Endodermal cell (in vitro differentiated cells): ENCODE measurements around the gene NSG2. TPM values are rescaled to one million over a fixed set of nuclear protein-coding genes. Genes with fewer than 3 reads are reported as not detected.

Experiments used
- DNase-seq: peaks from one replicate; pipeline ENCODE4 v3.0.0-alpha.2; 2017
- H3K27ac ChIP-seq: 2 replicates; pipeline ENCODE4 v1.5.1; 2013; ENCODE audit warnings: mild to moderate bottlenecking, low read depth, low read length, moderate library complexity
- H3K27me3 ChIP-seq: 2 replicates; pipeline ENCODE4 v1.6.1; 2013; ENCODE audit warnings: mild to moderate bottlenecking, low read length, moderate library complexity; ENCODE audit not compliant: insufficient read depth, control insufficient read depth, poor library complexity, severe bottlenecking
- H3K36me3 ChIP-seq: 2 replicates; pipeline ENCODE4 v1.7.0; 2013; ENCODE audit warnings: mild to moderate bottlenecking, low read length, moderate library complexity; ENCODE audit not compliant: control insufficient read depth, insufficient read depth
- H3K4me1 ChIP-seq: one replicate; pipeline ENCODE4 v1.7.0; 2013; ENCODE audit warnings: low read length; ENCODE audit not compliant: control insufficient read depth, insufficient read depth
- H3K4me3 ChIP-seq: 2 replicates; pipeline ENCODE4 v1.5.1; 2013; ENCODE audit warnings: mild to moderate bottlenecking, low read length, moderate library complexity
- H3K9ac ChIP-seq: 2 replicates; pipeline ENCODE4 v1.6.1; 2013; ENCODE audit warnings: mild to moderate bottlenecking, low read length, moderate library complexity; ENCODE audit not compliant: poor library complexity, severe bottlenecking; ENCODE audit errors: extremely low read depth
- H3K9me3 ChIP-seq: 2 replicates; pipeline ENCODE4 v1.6.1; 2013; ENCODE audit warnings: mild to moderate bottlenecking, low read length, moderate library complexity; ENCODE audit not compliant: control insufficient read depth
- H3K27ac Mint-ChIP-seq: 2 replicates; pipeline ENCODE4 v1.8.0; 2020; ENCODE audit warnings: mixed read lengths
- H3K27me3 Mint-ChIP-seq: 2 replicates; pipeline ENCODE4 v1.8.0; 2021; ENCODE audit warnings: mild to moderate bottlenecking, mixed read lengths; ENCODE audit not compliant: insufficient read depth
- H3K36me3 Mint-ChIP-seq: 2 replicates; pipeline ENCODE4 v1.8.0; 2020; ENCODE audit warnings: low read depth, mixed read lengths
- H3K4me1 Mint-ChIP-seq: 2 replicates; pipeline ENCODE4 v1.8.0; 2020; ENCODE audit warnings: mixed read lengths
- H3K4me3 Mint-ChIP-seq: 2 replicates; pipeline ENCODE4 v1.8.0; 2020; ENCODE audit warnings: mild to moderate bottlenecking, moderate library complexity, mixed read lengths
- H3K9me3 Mint-ChIP-seq: 2 replicates; pipeline ENCODE4 v1.8.0; 2020; ENCODE audit warnings: mild to moderate bottlenecking, mixed read lengths
- WGBS, 2 experiments: methylation state at CpG; one replicate each; pipeline versions ENCODE4 v1.1.5 to v1.1.7; 2013; ENCODE audit warnings: missing lambda C conversion rate in 2 of 2, mixed read lengths in 1 of 2; ENCODE audit not compliant: insufficient coverage in 1 of 2, insufficient read length in 1 of 2; 5-methylcytosine and 5-hydroxymethylcytosine counted together
- total RNA-seq, 2 donors: library from RNA; stranded (reverse); fragmentation: NEBNext Ultra II Directional in 1 of 2; extraction: Animal tissue kit (Norgen Biotek cat#: 25700) in 1 of 2; gene quantifications; 2 replicates in 1 of 2; 3 replicates in 1 of 2; pipeline ENCODE4 v1.2.1, GENCODE V29; 2021
- TF ChIP-seq, protein P1 (sequence below): fragments of 200-600 bp; sonication (generic); conservative IDR thresholded peaks from 2 replicates; pipeline ENCODE4 v1.5.0; 2021; ENCODE audit warnings: antibody characterized with exemption, mild to moderate bottlenecking

NSG2 gene
- total RNA-seq, 2 donors from 2014 or later, result not detected

DNA sequence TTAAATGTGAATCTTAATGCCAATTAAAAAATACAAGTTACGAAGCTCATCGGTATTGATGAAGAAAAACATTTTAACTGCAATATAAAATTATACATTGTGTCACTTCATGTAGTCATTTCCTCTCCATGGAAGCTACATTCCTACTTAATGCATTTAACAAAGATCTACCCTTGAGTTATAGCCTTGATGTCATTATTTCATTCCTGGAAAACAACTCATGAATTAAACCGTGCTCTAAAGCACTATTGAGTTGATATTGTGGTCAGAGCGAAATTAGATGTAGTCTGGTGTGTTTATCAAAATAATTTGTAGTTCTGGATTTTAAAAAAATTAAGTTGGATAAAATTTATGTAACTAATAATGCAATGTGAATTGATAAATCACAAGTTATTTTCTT lies 45.4 kb upstream of the NSG2 start:
- Histone ChIP-seq H3K9ac (no peak overlapping the region), H3K9me3 (no peaks in the 10 kb centered on the region), H3K4me1 (no peaks in the 10 kb centered on the region), H3K4me3 (no peak overlapping the region), H3K27me3 (peaks cover 6% of the 10 kb centered on the region), H3K27ac (no peak overlapping the region), H3K36me3 (no peaks in the 10 kb centered on the region)
- no peak overlapping the region for H3K27ac Mint-ChIP-seq
- TF ChIP-seq, protein P1, sequence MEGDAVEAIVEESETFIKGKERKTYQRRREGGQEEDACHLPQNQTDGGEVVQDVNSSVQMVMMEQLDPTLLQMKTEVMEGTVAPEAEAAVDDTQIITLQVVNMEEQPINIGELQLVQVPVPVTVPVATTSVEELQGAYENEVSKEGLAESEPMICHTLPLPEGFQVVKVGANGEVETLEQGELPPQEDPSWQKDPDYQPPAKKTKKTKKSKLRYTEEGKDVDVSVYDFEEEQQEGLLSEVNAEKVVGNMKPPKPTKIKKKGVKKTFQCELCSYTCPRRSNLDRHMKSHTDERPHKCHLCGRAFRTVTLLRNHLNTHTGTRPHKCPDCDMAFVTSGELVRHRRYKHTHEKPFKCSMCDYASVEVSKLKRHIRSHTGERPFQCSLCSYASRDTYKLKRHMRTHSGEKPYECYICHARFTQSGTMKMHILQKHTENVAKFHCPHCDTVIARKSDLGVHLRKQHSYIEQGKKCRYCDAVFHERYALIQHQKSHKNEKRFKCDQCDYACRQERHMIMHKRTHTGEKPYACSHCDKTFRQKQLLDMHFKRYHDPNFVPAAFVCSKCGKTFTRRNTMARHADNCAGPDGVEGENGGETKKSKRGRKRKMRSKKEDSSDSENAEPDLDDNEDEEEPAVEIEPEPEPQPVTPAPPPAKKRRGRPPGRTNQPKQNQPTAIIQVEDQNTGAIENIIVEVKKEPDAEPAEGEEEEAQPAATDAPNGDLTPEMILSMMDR, result no peak
- no peak for DNase-seq
- H3K9me3 Mint-ChIP-seq, result no peaks in the 10 kb centered on the region
- WGBS, 2 experiments, result 90 to 92% methylated on average over 4 of the region's 4 CpGs
- peaks cover 5% of the 10 kb centered on the region for H3K27me3 Mint-ChIP-seq
- H3K4me3 Mint-ChIP-seq, result no peak overlapping the region
- no peaks in the 10 kb centered on the region for H3K4me1 Mint-ChIP-seq
- H3K36me3 Mint-ChIP-seq, result no peaks in the 10 kb centered on the region

DNA sequence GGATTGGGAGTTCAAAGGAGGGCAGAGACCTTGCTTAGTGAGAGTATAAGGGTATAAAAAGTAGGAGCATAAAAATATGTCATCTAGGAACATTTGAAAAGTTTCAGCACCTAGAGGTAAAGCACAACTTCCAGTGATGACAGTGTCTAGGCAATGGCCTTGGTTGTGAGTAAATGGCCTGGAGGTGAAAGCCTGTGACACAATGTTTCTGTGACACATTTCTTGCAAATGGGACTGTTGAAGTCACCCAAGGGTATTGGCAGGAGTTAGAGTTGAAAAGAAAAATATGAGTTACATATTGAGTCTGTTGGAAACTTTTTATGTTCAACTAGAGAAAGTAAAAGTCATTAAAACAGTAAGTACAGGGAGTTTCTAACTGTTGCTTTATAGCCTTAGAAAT lies 41.7 kb upstream of the NSG2 start:
- no peaks in the 10 kb centered on the region for H3K27me3 Mint-ChIP-seq
- no peak overlapping the region for H3K27ac ChIP-seq
- H3K4me3 Mint-ChIP-seq, result no peak overlapping the region
- no peak overlapping the region for H3K4me3 ChIP-seq
- no peaks in the 10 kb centered on the region for H3K9me3 Mint-ChIP-seq
- TF ChIP-seq, protein P1, result no peak
- H3K9ac ChIP-seq, result no peak overlapping the region
- no peaks in the 10 kb centered on the region for H3K27me3 ChIP-seq
- H3K4me1 ChIP-seq, result no peaks in the 10 kb centered on the region
- no peaks in the 10 kb centered on the region for H3K36me3 ChIP-seq
- no peak for DNase-seq
- H3K4me1 Mint-ChIP-seq, result no peaks in the 10 kb centered on the region
- H3K36me3 Mint-ChIP-seq, result no peaks in the 10 kb centered on the region
- H3K9me3 ChIP-seq, result no peaks in the 10 kb centered on the region
- no peak overlapping the region for H3K27ac Mint-ChIP-seq

DNA sequence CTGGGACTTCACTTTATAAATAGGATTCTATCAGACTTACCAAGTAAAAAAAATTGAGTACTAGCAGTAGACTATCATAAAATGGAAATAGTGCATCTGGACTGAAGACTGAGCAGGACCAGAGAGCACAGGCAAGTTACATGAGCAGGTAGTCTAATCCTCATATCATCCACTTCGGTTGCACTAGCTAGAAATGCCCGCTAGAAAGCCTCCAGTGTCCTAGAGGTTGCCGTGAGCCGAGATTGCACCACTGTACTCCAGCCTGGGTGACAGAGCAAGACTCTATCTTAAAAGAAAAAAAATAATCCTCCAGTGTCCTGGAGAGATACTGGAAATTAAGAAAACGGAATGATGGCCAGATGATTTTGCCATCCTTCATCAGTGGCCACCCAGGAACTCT lies 36.6 kb upstream of the NSG2 start:
- Mint-ChIP-seq H3K4me1 (no peaks in the 10 kb centered on the region), H3K27me3 (no peaks in the 10 kb centered on the region), H3K4me3 (no peak overlapping the region), H3K36me3 (no peaks in the 10 kb centered on the region), H3K9me3 (peaks cover 2% of the 10 kb centered on the region), H3K27ac (no peak overlapping the region)
- no peak overlapping the region for H3K9ac ChIP-seq
- H3K27ac ChIP-seq, result no peak overlapping the region
- DNase-seq, result no peak
- H3K27me3 ChIP-seq, result no peaks in the 10 kb centered on the region
- no peaks in the 10 kb centered on the region for H3K9me3 ChIP-seq
- H3K4me1 ChIP-seq, result no peaks in the 10 kb centered on the region
- H3K4me3 ChIP-seq, result no peak overlapping the region
- no peaks in the 10 kb centered on the region for H3K36me3 ChIP-seq
- TF ChIP-seq, protein P1, result no peak
- 90 to 93% methylated on average over 5 of the region's 5 CpGs for WGBS, 2 experiments
